ENCODE measurements around the gene SUSD6.
"Not testable (repeated sequence)": the region's sequence is repeated elsewhere in the genome, so short reads cannot be mapped to it uniquely, and the experiment has no call there.

Gene SUSD6

GRCh38 chr14:69586404-69586803 is 25.0 kb upstream of the SUSD6 start:
- H3K4me3 ChIP-seq (ENCODE audit: control insufficient read depth, low read depth, low read length) = no peak overlapping the region
- peak; percentile 52 for DNase-seq (ENCODE audit: low read depth)
- TF ChIP-seq, protein P1, sequence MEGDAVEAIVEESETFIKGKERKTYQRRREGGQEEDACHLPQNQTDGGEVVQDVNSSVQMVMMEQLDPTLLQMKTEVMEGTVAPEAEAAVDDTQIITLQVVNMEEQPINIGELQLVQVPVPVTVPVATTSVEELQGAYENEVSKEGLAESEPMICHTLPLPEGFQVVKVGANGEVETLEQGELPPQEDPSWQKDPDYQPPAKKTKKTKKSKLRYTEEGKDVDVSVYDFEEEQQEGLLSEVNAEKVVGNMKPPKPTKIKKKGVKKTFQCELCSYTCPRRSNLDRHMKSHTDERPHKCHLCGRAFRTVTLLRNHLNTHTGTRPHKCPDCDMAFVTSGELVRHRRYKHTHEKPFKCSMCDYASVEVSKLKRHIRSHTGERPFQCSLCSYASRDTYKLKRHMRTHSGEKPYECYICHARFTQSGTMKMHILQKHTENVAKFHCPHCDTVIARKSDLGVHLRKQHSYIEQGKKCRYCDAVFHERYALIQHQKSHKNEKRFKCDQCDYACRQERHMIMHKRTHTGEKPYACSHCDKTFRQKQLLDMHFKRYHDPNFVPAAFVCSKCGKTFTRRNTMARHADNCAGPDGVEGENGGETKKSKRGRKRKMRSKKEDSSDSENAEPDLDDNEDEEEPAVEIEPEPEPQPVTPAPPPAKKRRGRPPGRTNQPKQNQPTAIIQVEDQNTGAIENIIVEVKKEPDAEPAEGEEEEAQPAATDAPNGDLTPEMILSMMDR (conservative IDR thresholded peaks at IDR 0.05; ENCODE audit: control insufficient read depth, insufficient read depth, low read depth, low read length) = no peak

GRCh38 chr14:69587389-69587788 is 24.0 kb upstream of the SUSD6 start:
- no peak for DNase-seq (ENCODE audit: low read depth)
- TF ChIP-seq, protein P1 (conservative IDR thresholded peaks at IDR 0.05; ENCODE audit: control insufficient read depth, insufficient read depth, low read depth, low read length) = no peak
- no peak overlapping the region for H3K4me3 ChIP-seq (ENCODE audit: control insufficient read depth, low read depth, low read length)

DNA sequence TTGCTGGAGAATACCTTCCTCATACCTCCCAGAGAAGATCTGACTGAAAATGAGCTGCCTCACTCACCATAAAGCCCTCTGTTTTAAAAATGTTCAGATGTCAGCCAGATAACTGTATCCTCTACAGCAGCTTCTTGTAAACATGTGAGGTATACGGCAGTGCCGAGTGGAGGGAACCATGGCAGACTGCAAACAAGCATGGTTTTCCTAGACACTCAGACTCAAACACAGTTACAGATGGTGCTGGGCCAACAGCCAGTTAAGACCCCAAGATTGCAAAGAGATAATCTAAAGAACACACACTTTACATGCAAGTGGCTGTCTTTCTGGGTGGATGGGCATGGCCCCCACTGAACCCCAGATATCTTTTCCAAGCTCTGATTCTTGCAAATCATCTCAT is 20.1 kb upstream of the SUSD6 start:
- TF ChIP-seq, protein P1 (conservative IDR thresholded peaks at IDR 0.05; ENCODE audit: control insufficient read depth, insufficient read depth, low read depth, low read length) = no peak

GRCh38 chr14:69593018-69593677 is 18.2 kb upstream of the SUSD6 start:
- no peak overlapping the region for H3K4me3 ChIP-seq (ENCODE audit: control insufficient read depth, low read depth, low read length)
- DNase-seq (ENCODE audit: low read depth) = peak; percentile 69
- TF ChIP-seq, protein P1 (conservative IDR thresholded peaks at IDR 0.05; ENCODE audit: control insufficient read depth, insufficient read depth, low read depth, low read length) = no peak

More for the DNA sequence above, 20.1 kb upstream of the SUSD6 start:
- H3K4me3 ChIP-seq (ENCODE audit: control insufficient read depth, low read depth, low read length) = no peak overlapping the region
- no peak for DNase-seq (ENCODE audit: low read depth)

GRCh38 chr14:69594846-69595245 is 16.6 kb upstream of the SUSD6 start:
- DNase-seq (ENCODE audit: low read depth) = no peak
- TF ChIP-seq, protein P1 (conservative IDR thresholded peaks at IDR 0.05; ENCODE audit: control insufficient read depth, insufficient read depth, low read depth, low read length) = no peak
- H3K4me3 ChIP-seq (ENCODE audit: control insufficient read depth, low read depth, low read length) = no peak overlapping the region

DNA sequence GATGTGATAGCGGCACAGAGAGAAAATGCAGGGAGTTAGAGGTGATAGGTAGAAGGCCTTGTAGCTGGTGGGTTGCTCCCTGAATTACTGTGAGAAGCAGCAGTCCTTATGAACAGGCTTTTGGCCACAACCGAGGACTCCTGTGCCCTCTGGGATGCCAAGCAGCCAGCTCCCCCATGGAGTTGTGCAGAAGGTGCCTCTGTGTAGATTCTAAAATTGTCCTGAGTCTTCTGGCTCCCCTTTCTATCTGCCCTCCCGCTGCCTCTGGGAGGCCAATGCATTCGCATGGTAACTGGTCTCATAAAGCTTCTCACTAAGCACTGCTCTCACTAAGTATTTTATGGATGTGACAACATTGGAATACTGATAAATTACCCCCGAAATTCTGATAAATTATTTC is 16.1 kb upstream of the SUSD6 start:
- DNase-seq (ENCODE audit: low read depth) = no peak
- TF ChIP-seq, protein P1 (conservative IDR thresholded peaks at IDR 0.05; ENCODE audit: control insufficient read depth, insufficient read depth, low read depth, low read length) = no peak
- no peak overlapping the region for H3K4me3 ChIP-seq (ENCODE audit: control insufficient read depth, low read depth, low read length)

DNA sequence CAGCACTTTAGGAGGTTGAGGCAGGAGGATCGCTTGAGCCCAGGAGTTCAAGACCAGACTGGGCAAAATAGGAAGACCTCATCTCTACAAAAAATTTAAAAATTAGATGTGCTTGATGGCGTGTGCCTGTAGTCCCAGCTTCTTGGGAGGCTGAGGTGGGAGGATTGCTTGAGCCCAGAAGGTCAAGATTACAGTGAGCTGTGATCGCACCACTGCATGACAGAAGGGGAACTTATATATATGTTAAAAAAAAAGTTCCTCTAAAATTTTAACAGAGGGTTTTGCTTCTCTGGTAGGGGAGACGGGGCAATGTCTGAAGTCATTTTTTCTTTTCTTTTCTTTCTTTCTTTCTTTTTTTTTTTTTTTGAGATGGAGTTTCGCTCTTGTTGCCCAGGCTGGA is 12.0 kb upstream of the SUSD6 start:
- not testable (repeated sequence) for DNase-seq (ENCODE audit: low read depth); H3K4me3 ChIP-seq (ENCODE audit: control insufficient read depth, low read depth, low read length)

Measured in fibroblast of mammary gland (primary cell).